ENCODE data around the gene MIOS.

DNA sequence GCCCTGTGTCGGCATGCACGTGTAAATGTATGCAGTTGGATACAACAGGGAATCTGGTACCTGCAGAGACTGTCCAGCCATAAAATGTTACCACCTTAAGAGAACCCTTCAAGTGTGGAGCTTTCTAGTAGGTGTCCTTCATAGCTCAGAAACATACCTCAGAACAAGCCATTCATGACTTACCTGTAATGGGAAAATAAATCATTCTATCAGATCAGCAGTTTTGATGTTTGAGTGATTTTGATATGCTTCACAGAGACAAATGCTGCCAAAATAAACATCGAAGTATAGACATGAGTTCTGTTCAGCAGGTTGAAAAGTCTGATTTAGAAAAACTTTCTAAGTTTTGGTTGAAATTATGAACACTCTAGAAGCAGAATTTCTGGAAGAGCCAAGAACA, 40.3 kb downstream of the MIOS start:
- TF ChIP-seq, protein P1, sequence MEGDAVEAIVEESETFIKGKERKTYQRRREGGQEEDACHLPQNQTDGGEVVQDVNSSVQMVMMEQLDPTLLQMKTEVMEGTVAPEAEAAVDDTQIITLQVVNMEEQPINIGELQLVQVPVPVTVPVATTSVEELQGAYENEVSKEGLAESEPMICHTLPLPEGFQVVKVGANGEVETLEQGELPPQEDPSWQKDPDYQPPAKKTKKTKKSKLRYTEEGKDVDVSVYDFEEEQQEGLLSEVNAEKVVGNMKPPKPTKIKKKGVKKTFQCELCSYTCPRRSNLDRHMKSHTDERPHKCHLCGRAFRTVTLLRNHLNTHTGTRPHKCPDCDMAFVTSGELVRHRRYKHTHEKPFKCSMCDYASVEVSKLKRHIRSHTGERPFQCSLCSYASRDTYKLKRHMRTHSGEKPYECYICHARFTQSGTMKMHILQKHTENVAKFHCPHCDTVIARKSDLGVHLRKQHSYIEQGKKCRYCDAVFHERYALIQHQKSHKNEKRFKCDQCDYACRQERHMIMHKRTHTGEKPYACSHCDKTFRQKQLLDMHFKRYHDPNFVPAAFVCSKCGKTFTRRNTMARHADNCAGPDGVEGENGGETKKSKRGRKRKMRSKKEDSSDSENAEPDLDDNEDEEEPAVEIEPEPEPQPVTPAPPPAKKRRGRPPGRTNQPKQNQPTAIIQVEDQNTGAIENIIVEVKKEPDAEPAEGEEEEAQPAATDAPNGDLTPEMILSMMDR (conservative IDR thresholded peaks at IDR 0.05; ENCODE audit: low read depth, low read length), result no peak
- TF ChIP-seq EZH2phosphoT487 (IDR thresholded peaks at IDR 0.05; ENCODE audit: borderline replicate concordance, low read length) (no peak), EZH2 (IDR thresholded peaks at IDR 0.05; ENCODE audit: low read length, unreplicated experiment) (no peak)
